Measurements from ENCODE around the gene NCL. TPM values are rescaled to one million over a fixed set of nuclear protein-coding genes. Genes with fewer than 3 reads are reported as not detected.

Gene NCL
- total RNA-seq, 1 experiment from 2014 or later = 557 TPM

- H3K4me3 ChIP-seq = no peak overlapping the region
- H3K79me2 ChIP-seq (ENCODE audit: low read depth) = no peaks in the 10 kb centered on the region
- ChIA-PET CTCF (no interaction called here), POLR2A (ENCODE audit: unreplicated experiment) (no interaction called here)
- intact Hi-C loops (cut with micrococcal nuclease; ENCODE audit: unreplicated experiment) = no loop called here
- H3K9me3 ChIP-seq (ENCODE audit: insufficient read depth, low read depth) = no peaks in the 10 kb centered on the region
- H3K27ac ChIP-seq = no peak overlapping the region
- DNase-seq = no peak
- no peak overlapping the region for H2AFZ ChIP-seq
- BruUV-seq (replicated peaks) = no TSS peak
- 0 out of 2 replicates have a peak, but pooled peaks cover 4% of the 10 kb centered on the region for H3F3A ChIP-seq (ENCODE audit: insufficient read depth, low read depth)
- no peaks in the 10 kb centered on the region for H4K20me1 ChIP-seq (ENCODE audit: insufficient read depth)
- no peaks in the 10 kb centered on the region for H3K36me3 ChIP-seq (ENCODE audit: low read depth)
- H3K4me1 ChIP-seq (replicated peaks; ENCODE audit: insufficient read depth) = no peaks in the 10 kb centered on the region
- no peak overlapping the region for H3K4me2 ChIP-seq
- no peaks in the 10 kb centered on the region for H3K9me2 ChIP-seq (ENCODE audit: insufficient read depth)
- TF ChIP-seq CTCF (conservative IDR thresholded peaks at IDR 0.05) = no peak
- no peaks in the 10 kb centered on the region for H3K27me3 ChIP-seq (ENCODE audit: insufficient read depth, low read depth)
These were observed 8.5 kb upstream of the NCL start for GRCh38 chr2:231472816-231473215.

GRCh38 chr2:231470246-231470900, 6.1 kb upstream of the NCL start:
- no peaks in the 10 kb centered on the region for H4K20me1 ChIP-seq (ENCODE audit: insufficient read depth)
- intact Hi-C loops (cut with micrococcal nuclease; ENCODE audit: unreplicated experiment) = no loop called here
- no peaks in the 10 kb centered on the region for H3K36me3 ChIP-seq (ENCODE audit: low read depth)
- peaks cover 8% of the 10 kb centered on the region; the same call in 1 of the 2 replicates for H3F3A ChIP-seq (ENCODE audit: insufficient read depth, low read depth)
- no peak overlapping the region for H3K4me3 ChIP-seq
- no peak overlapping the region for H3K27ac ChIP-seq
- peaks cover 4% of the 10 kb centered on the region for H3K4me1 ChIP-seq (replicated peaks; ENCODE audit: insufficient read depth)
- POLR2A ChIA-PET (ENCODE audit: unreplicated experiment) = no interaction called here
- CTCF ChIA-PET = interaction anchor here (0.6 kb wide), 1 partner anchor 12 kb away, joined by 4 read pairs; no protein-coding TSS in a partner anchor
- peaks cover 2% of the 10 kb centered on the region for H3K79me2 ChIP-seq (ENCODE audit: low read depth)
- H2AFZ ChIP-seq = no peak overlapping the region
- H3K4me2 ChIP-seq = no peak overlapping the region
- H3K9me2 ChIP-seq (ENCODE audit: insufficient read depth) = no peaks in the 10 kb centered on the region
- no peaks in the 10 kb centered on the region for H3K9me3 ChIP-seq (ENCODE audit: insufficient read depth, low read depth)
- DNase-seq = no peak
- TF ChIP-seq EZH2 (IDR thresholded peaks at IDR 0.05; ENCODE audit: low read depth) = no peak
- no peak for TF ChIP-seq CTCF (conservative IDR thresholded peaks at IDR 0.05)
- H3K27me3 ChIP-seq (ENCODE audit: insufficient read depth, low read depth) = no peaks in the 10 kb centered on the region
- BruUV-seq (replicated peaks) = no TSS peak

GRCh38 chr2:231469583-231469950, 5.3 kb upstream of the NCL start:
- no peaks in the 10 kb centered on the region for H3K9me2 ChIP-seq (ENCODE audit: insufficient read depth)
- TF ChIP-seq EZH2 (IDR thresholded peaks at IDR 0.05; ENCODE audit: low read depth) (no peak), CTCF (conservative IDR thresholded peaks at IDR 0.05) (no peak)
- no peaks in the 10 kb centered on the region for H3K36me3 ChIP-seq (ENCODE audit: low read depth)
- intact Hi-C loops (cut with micrococcal nuclease; ENCODE audit: unreplicated experiment) = loop anchor here (10.0 kb wide), 1 partner anchor 245 kb away; no protein-coding TSS in a partner anchor
- ChIA-PET CTCF (interaction anchor here (0.5 kb wide), 1 partner anchor 103 kb away, joined by 7 read pairs; no protein-coding TSS in a partner anchor), POLR2A (ENCODE audit: unreplicated experiment) (no interaction called here)
- peaks cover 6% of the 10 kb centered on the region for H3K4me1 ChIP-seq (replicated peaks; ENCODE audit: insufficient read depth)
- peaks cover 9% of the 10 kb centered on the region for H3K79me2 ChIP-seq (ENCODE audit: low read depth)
- H3K27me3 ChIP-seq (ENCODE audit: insufficient read depth, low read depth) = no peaks in the 10 kb centered on the region
- DNase-seq = no peak
- no peak overlapping the region for H3K4me2 ChIP-seq
- no peak overlapping the region for H3K27ac ChIP-seq
- no TSS peak for BruUV-seq (replicated peaks)
- H3K9me3 ChIP-seq (ENCODE audit: insufficient read depth, low read depth) = no peaks in the 10 kb centered on the region
- H3K4me3 ChIP-seq = no peak overlapping the region
- peaks cover 8% of the 10 kb centered on the region; the same call in 1 of the 2 replicates for H3F3A ChIP-seq (ENCODE audit: insufficient read depth, low read depth)
- H2AFZ ChIP-seq = no peak overlapping the region
- no peaks in the 10 kb centered on the region for H4K20me1 ChIP-seq (ENCODE audit: insufficient read depth)

Data from PC-9 (cell line).